SK-N-SH (cell line): ENCODE results near the gene GRM8. TPM values are rescaled to one million over a fixed set of nuclear protein-coding genes. Genes with fewer than 3 reads are reported as not detected.

Experiments used
- CTCF ChIA-PET: fragments of 300-600, 350-600 bp; formaldehyde crosslinking; extraction: SDS; loops from one replicate; lab custom pipeline; 2021; lab: Yijun Ruan, JAX
- POLR2A ChIA-PET: fragments of 350-600 bp; sonication (Branson Sonifier 250); formaldehyde crosslinking; extraction: SDS; loops from one replicate; lab custom pipeline; 2020; ENCODE audit warnings: antibody characterized with exemption, inconsistent platforms; lab: Yijun Ruan, JAX
- DNase-seq: peaks from one replicate; pipeline ENCODE4 v3.0.0; 2012
- H2AFZ ChIP-seq: fragments of 200-600 bp; sonication (generic); 2 replicates; pipeline ENCODE4 v1.8.1; 2016; ENCODE audit warnings: antibody characterized with exemption, mild to moderate bottlenecking, low read depth
- H3F3A ChIP-seq: fragments of 200-600 bp; sonication (generic); replicated peaks from 2 replicates; pipeline ENCODE3; 2016; ENCODE audit warnings: antibody characterized with exemption, mild to moderate bottlenecking; ENCODE audit not compliant: insufficient read depth
- H3K27ac ChIP-seq, 2 experiments: fragments of 200-500 bp in 1 of 2; fragments of 200-600 bp in 1 of 2; sonication (Bioruptor generic) in 1 of 2; sonication (generic), shearing (Covaris generic) in 1 of 2; 2 replicates each; pipeline versions ENCODE4 v1.5.1 to v1.6.1; 2014 to 2016; ENCODE audit warnings: low read depth in 2 of 2, inconsistent platforms in 1 of 2, low read length in 1 of 2, mild to moderate bottlenecking in 1 of 2, mixed read lengths in 1 of 2
- H3K27me3 ChIP-seq: fragments of 200-600 bp; sonication (generic), shearing (Covaris generic); 2 replicates; pipeline ENCODE4 v1.6.1; 2016; ENCODE audit warnings: mixed run types; ENCODE audit not compliant: insufficient read depth
- H3K36me3 ChIP-seq, 2 experiments: fragments of 200-500 bp in 1 of 2; fragments of 200-600 bp in 1 of 2; sonication (Bioruptor generic) in 1 of 2; sonication (generic) in 1 of 2; replicated peaks in 1 of 2; 2 replicates each; pipeline versions ENCODE3 to v1.5.1; 2014 to 2016; ENCODE audit warnings: low read length in 1 of 2, mild to moderate bottlenecking in 1 of 2; ENCODE audit not compliant: insufficient read depth in 2 of 2, control insufficient read depth in 1 of 2
- H3K4me1 ChIP-seq, 2 experiments: fragments of 200-500 bp in 1 of 2; fragments of 200-600 bp in 1 of 2; sonication (Bioruptor generic) in 1 of 2; sonication (generic), shearing (Covaris generic) in 1 of 2; 2 replicates each; pipeline versions ENCODE4 v1.5.1 to v1.6.1; 2014 to 2016; ENCODE audit warnings: low read depth in 1 of 2, low read length in 1 of 2, mixed run types in 1 of 2; ENCODE audit not compliant: insufficient read depth in 2 of 2, control insufficient read depth in 1 of 2
- H3K4me2 ChIP-seq: fragments of 200-600 bp; sonication (generic), shearing (Covaris generic); 2 replicates; pipeline ENCODE4 v1.6.1; 2017; ENCODE audit warnings: mixed run types
- H3K4me3 ChIP-seq, 2 experiments: fragments of 200-500 bp in 1 of 2; fragments of 200-600 bp in 1 of 2; sonication (Bioruptor generic) in 1 of 2; sonication (generic), shearing (Covaris generic) in 1 of 2; 2 replicates each; pipeline versions ENCODE4 v1.5.1 to v1.8.1; 2014 to 2016; ENCODE audit warnings: low read depth in 2 of 2, inconsistent platforms in 1 of 2, low read length in 1 of 2, mild to moderate bottlenecking in 1 of 2, mixed read lengths in 1 of 2, moderate library complexity in 1 of 2
- H3K79me2 ChIP-seq: fragments of 200-600 bp; sonication (generic); 2 replicates; pipeline ENCODE4 v1.8.1; 2017; ENCODE audit warnings: mild to moderate bottlenecking; ENCODE audit not compliant: insufficient read depth
- H3K9ac ChIP-seq: fragments of 200-600 bp; sonication (generic); 2 replicates; pipeline ENCODE4 v1.6.1; 2017; ENCODE audit warnings: mixed run types
- H3K9me2 ChIP-seq: fragments of 200-600 bp; sonication (generic); 2 replicates; pipeline ENCODE4 v1.6.1; 2017; ENCODE audit warnings: mixed run types
- H3K9me3 ChIP-seq: fragments of 200-600 bp; sonication (generic); 2 replicates; pipeline ENCODE4 v1.6.1; 2017; ENCODE audit warnings: mixed run types, mild to moderate bottlenecking, moderate library complexity
- H4K20me1 ChIP-seq: fragments of 200-600 bp; sonication (generic); 2 replicates; pipeline ENCODE4 v1.6.1; 2017; ENCODE audit warnings: mild to moderate bottlenecking, mixed run types; ENCODE audit not compliant: insufficient read depth
- CTCF ChIP-seq: fragments of 200-600 bp; sonication (generic); IDR thresholded peaks from 2 replicates; pipeline ENCODE4 v1.6.1; 2017; ENCODE audit warnings: antibody characterized with exemption, mild to moderate bottlenecking, moderate library complexity
- EZH2phosphoT487 ChIP-seq: fragments of 200-600 bp; sonication (generic); IDR thresholded peaks from 2 replicates; pipeline ENCODE4 v1.6.1; 2017; ENCODE audit warnings: low read depth, mixed run types, mild to moderate bottlenecking, antibody characterized with exemption, moderate library complexity, borderline replicate concordance
- IRF3 ChIP-seq: fragments of 150-350 bp; IDR thresholded peaks from 2 replicates; pipeline ENCODE4 v1.6.1; 2016; ENCODE audit warnings: mild to moderate bottlenecking, low read depth, low read length
- JUND ChIP-seq: IDR thresholded peaks from 2 replicates; pipeline ENCODE4 v1.4.0; 2012
- RXRA ChIP-seq: IDR thresholded peaks from 2 replicates; pipeline ENCODE4 v1.4.0; 2012; ENCODE audit warnings: low read depth, mild to moderate bottlenecking, borderline replicate concordance
- TCF12 ChIP-seq: IDR thresholded peaks from 2 replicates; pipeline ENCODE4 v1.4.0; 2012
- WGBS: methylation state at CpG from one replicate; pipeline ENCODE4 v1.1.6; 2017; ENCODE audit warnings: low lambda C conversion rate; 5-methylcytosine and 5-hydroxymethylcytosine counted together
- polyA plus RNA-seq, 3 experiments: library from polyadenylated mRNA; depleted of rRNA; stranded (reverse); fragments of >200 nt; gene quantifications; 2 replicates each; pipeline ENCODE4 v1.2.3, GENCODE V29; 2012
- TF ChIP-seq, protein P1 (sequence below): IDR thresholded peaks from 2 replicates; pipeline ENCODE4 v1.6.1; 2012; ENCODE audit warnings: mild to moderate bottlenecking, low read depth, low read length, moderate library complexity
- TF ChIP-seq, protein P2 (sequence below): IDR thresholded peaks from 2 replicates; pipeline ENCODE4 v1.4.0; 2012; ENCODE audit warnings: low read depth, borderline replicate concordance

The GRM8 gene
- polyA plus RNA-seq, 1 of the 3 experiments (the other 2 are of a cell fraction) = 0.10 TPM

GRCh38 chr7:127034186-127034806 is 218.4 kb downstream of the GRM8 start:
- Histone ChIP-seq H3F3A (no peaks in the 10 kb centered on the region), H3K4me1 (no peaks in the 10 kb centered on the region), H3K27ac (no peak overlapping the region), H3K27me3 (no peaks in the 10 kb centered on the region), H3K9me2 (no peaks in the 10 kb centered on the region), H3K9ac (no peak overlapping the region), H3K9me3 (no peaks in the 10 kb centered on the region), H3K79me2 (no peaks in the 10 kb centered on the region), H3K4me3 (no peak overlapping the region), H3K4me2 (no peak overlapping the region), H3K36me3 (no peaks in the 10 kb centered on the region), H2AFZ (no peak overlapping the region), H4K20me1 (no peaks in the 10 kb centered on the region)
- ChIA-PET CTCF (interaction anchor here (0.7 to 2.7 kb wide), 5 partner anchors 10 to 73 kb away, joined by 3 to 11 read pairs (median 4); no protein-coding TSS in a partner anchor), POLR2A (no interaction called here)
- no peak for DNase-seq
- TF ChIP-seq JUND = no peak
- TF ChIP-seq, protein P1, sequence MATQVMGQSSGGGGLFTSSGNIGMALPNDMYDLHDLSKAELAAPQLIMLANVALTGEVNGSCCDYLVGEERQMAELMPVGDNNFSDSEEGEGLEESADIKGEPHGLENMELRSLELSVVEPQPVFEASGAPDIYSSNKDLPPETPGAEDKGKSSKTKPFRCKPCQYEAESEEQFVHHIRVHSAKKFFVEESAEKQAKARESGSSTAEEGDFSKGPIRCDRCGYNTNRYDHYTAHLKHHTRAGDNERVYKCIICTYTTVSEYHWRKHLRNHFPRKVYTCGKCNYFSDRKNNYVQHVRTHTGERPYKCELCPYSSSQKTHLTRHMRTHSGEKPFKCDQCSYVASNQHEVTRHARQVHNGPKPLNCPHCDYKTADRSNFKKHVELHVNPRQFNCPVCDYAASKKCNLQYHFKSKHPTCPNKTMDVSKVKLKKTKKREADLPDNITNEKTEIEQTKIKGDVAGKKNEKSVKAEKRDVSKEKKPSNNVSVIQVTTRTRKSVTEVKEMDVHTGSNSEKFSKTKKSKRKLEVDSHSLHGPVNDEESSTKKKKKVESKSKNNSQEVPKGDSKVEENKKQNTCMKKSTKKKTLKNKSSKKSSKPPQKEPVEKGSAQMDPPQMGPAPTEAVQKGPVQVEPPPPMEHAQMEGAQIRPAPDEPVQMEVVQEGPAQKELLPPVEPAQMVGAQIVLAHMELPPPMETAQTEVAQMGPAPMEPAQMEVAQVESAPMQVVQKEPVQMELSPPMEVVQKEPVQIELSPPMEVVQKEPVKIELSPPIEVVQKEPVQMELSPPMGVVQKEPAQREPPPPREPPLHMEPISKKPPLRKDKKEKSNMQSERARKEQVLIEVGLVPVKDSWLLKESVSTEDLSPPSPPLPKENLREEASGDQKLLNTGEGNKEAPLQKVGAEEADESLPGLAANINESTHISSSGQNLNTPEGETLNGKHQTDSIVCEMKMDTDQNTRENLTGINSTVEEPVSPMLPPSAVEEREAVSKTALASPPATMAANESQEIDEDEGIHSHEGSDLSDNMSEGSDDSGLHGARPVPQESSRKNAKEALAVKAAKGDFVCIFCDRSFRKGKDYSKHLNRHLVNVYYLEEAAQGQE = no peak
- TF ChIP-seq TCF12 = no peak

GRCh38 chr7:127029823-127030222 is 222.9 kb downstream of the GRM8 start:
- Histone ChIP-seq H4K20me1 (no peaks in the 10 kb centered on the region), H3K9me3 (no peaks in the 10 kb centered on the region)
- DNase-seq = no peak
- CTCF ChIA-PET = no interaction called here
- TF ChIP-seq EZH2phosphoT487 = no peak
- TF ChIP-seq JUND = no peak
- TF ChIP-seq CTCF = no peak
- no peak for TF ChIP-seq RXRA
- TF ChIP-seq, protein P2, sequence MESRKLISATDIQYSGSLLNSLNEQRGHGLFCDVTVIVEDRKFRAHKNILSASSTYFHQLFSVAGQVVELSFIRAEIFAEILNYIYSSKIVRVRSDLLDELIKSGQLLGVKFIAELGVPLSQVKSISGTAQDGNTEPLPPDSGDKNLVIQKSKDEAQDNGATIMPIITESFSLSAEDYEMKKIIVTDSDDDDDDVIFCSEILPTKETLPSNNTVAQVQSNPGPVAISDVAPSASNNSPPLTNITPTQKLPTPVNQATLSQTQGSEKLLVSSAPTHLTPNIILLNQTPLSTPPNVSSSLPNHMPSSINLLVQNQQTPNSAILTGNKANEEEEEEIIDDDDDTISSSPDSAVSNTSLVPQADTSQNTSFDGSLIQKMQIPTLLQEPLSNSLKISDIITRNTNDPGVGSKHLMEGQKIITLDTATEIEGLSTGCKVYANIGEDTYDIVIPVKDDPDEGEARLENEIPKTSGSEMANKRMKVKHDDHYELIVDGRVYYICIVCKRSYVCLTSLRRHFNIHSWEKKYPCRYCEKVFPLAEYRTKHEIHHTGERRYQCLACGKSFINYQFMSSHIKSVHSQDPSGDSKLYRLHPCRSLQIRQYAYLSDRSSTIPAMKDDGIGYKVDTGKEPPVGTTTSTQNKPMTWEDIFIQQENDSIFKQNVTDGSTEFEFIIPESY = no peak
- no peak for TF ChIP-seq IRF3
- TF ChIP-seq, all 33 proteins: peak for 0
- Histone ChIP-seq H3F3A (no peaks in the 10 kb centered on the region), H3K4me1 (no peaks in the 10 kb centered on the region), H3K27me3 (no peaks in the 10 kb centered on the region), H3K36me3 (no peaks in the 10 kb centered on the region), H3K9ac (no peak overlapping the region), H3K9me2 (no peaks in the 10 kb centered on the region), H3K4me2 (no peak overlapping the region), H3K79me2 (no peaks in the 10 kb centered on the region), H3K4me3 (no peak overlapping the region), H2AFZ (no peak overlapping the region), H3K27ac (no peak overlapping the region)
- 22% methylated on average over 2 of the region's 2 CpGs for WGBS
- POLR2A ChIA-PET = no interaction called here
